Loucy (cell line): Measurements from ENCODE around the gene MYO1E.

Source experiments
- CTCF ChIP-seq: fragments of 200-600 bp; sonication (generic); conservative IDR thresholded peaks from 2 replicates; pipeline ENCODE4 v1.5.1; 2014; ENCODE audit warnings: mild to moderate bottlenecking, antibody characterized with exemption, low read length
- EZH2phosphoT487 ChIP-seq: fragments of 200-600 bp; IDR thresholded peaks from 2 replicates; pipeline ENCODE4 v1.6.1; 2018; ENCODE audit warnings: antibody characterized with exemption, mild to moderate bottlenecking, moderate library complexity, borderline replicate concordance

GRCh38 chr15:59131456-59131855, 241.2 kb downstream of the MYO1E start:
- TF ChIP-seq CTCF: no peak
- no peak for TF ChIP-seq EZH2phosphoT487
